HT-29 (cell line): ENCODE data around the gene KRTAP5-6. TPM values are rescaled to one million over a fixed set of nuclear protein-coding genes. Genes with fewer than 3 reads are reported as not detected.
"Not testable (repeated sequence)": the region's sequence is repeated elsewhere in the genome, so short reads cannot be mapped to it uniquely, and the experiment has no call there.

Experiments
- DNase-seq: peaks from one replicate; pipeline ENCODE4 v3.0.0-alpha.2; 2015; ENCODE audit warnings: low spot score
- total RNA-seq: library from RNA; depleted of rRNA; stranded (reverse); fragments of >200 nt; shearing (Covaris generic); gene quantifications from 2 replicates; pipeline ENCODE4 v1.2.3, GENCODE V29; 2014

The KRTAP5-6 gene
- total RNA-seq, 1 experiment from 2014 or later = not detected

- not testable (repeated sequence) for DNase-seq
Measured at GRCh38 chr11:1683216-1683615, 13.8 kb upstream of the KRTAP5-6 start.

- DNase-seq = not testable (repeated sequence)
Measured at GRCh38 chr11:1683904-1684572, 13.0 kb upstream of the KRTAP5-6 start.

GRCh38 chr11:1684886-1685874 lies 11.8 kb upstream of the KRTAP5-6 start:
- not testable (repeated sequence) for DNase-seq

GRCh38 chr11:1686220-1686619 lies 10.8 kb upstream of the KRTAP5-6 start:
- not testable (repeated sequence) for DNase-seq

- DNase-seq = not testable (repeated sequence)
Measured at GRCh38 chr11:1688336-1688947, 8.6 kb upstream of the KRTAP5-6 start.

- not testable (repeated sequence) for DNase-seq
Measured at GRCh38 chr11:1689250-1690166, 7.5 kb upstream of the KRTAP5-6 start.

GRCh38 chr11:1690167-1691025 lies 6.6 kb upstream of the KRTAP5-6 start:
- DNase-seq = no peak

GRCh38 chr11:1691026-1691877 lies 5.7 kb upstream of the KRTAP5-6 start:
- DNase-seq = no peak

- DNase-seq = no peak
Measured at GRCh38 chr11:1691878-1692707, 4.9 kb upstream of the KRTAP5-6 start.

- no peak for DNase-seq
Measured at GRCh38 chr11:1692708-1693326, 4.2 kb upstream of the KRTAP5-6 start.

- DNase-seq = peak; percentile 83
Measured at GRCh38 chr11:1693327-1694063, 3.5 kb upstream of the KRTAP5-6 start.

GRCh38 chr11:1694064-1694845 lies 2.7 kb upstream of the KRTAP5-6 start:
- peak; percentile 95 for DNase-seq

GRCh38 chr11:1694846-1695547 lies 2.0 kb upstream of the KRTAP5-6 start:
- no peak for DNase-seq

GRCh38 chr11:1695548-1696108 lies 1.4 kb upstream of the KRTAP5-6 start:
- no peak for DNase-seq

GRCh38 chr11:1699771-1700170 lies 2.8 kb downstream of the KRTAP5-6 start:
- DNase-seq = no peak
